ENCODE results near the gene SPG7.
A peak's percentile ranks its signal among the peaks of the same experiment; 100 is the strongest.

The SPG7 gene

GRCh38 chr16:89565256-89565505 is 57.0 kb downstream of the SPG7 start:
- H3K23ac ChIP-seq (ENCODE audit: low read length) = no peak overlapping the region
- no peak overlapping the region for H2AFZ ChIP-seq (ENCODE audit: insufficient read depth, low read length, poor library complexity)
- peak overlapping the region; percentile 25 for H3K4me2 ChIP-seq (ENCODE audit: low read length)
- no peak overlapping the region for H4K91ac ChIP-seq (ENCODE audit: low read depth, low read length)
- H3K4ac ChIP-seq (ENCODE audit: low read depth, low read length) = no peak overlapping the region
- DNase-seq = peak in 1 of 2 donors; percentile 11
- H2AK5ac ChIP-seq (ENCODE audit: low read length) = no peak overlapping the region
- H3K14ac ChIP-seq (ENCODE audit: low read length) = no peak overlapping the region
- no peak overlapping the region for H3K4me3 ChIP-seq (ENCODE audit: low read depth, low read length)
- peaks cover 10% of the 10 kb centered on the region for H3K79me1 ChIP-seq (ENCODE audit: low read length)
- no peak overlapping the region for H4K8ac ChIP-seq (ENCODE audit: low read depth, low read length)
- peaks cover 19 to 22% of the 10 kb centered on the region in 2 experiments for H3K4me1 ChIP-seq (ENCODE audit: control insufficient read depth in 1 of 2, insufficient read depth in 2 of 2, low read length in 2 of 2)
- WGBS (ENCODE audit: extremely low coverage, insufficient coverage, insufficient read length) = no CpG with 5 or more reads among the region's 3 CpGs
- H2BK5ac ChIP-seq (ENCODE audit: low read depth, low read length, poor library complexity) = no peak overlapping the region
- no peak overlapping the region for H4K12ac ChIP-seq (ENCODE audit: low read depth, low read length)
- H3K79me2 ChIP-seq (ENCODE audit: control insufficient read depth, insufficient read depth, low read length, poor library complexity) = peaks cover 15% of the 10 kb centered on the region
- H3K9ac ChIP-seq (ENCODE audit: low read length) = no peak overlapping the region
- H3K27ac ChIP-seq (ENCODE audit: low read depth, low read length) = no peak overlapping the region
- no peaks in the 10 kb centered on the region for H3K27me3 ChIP-seq (ENCODE audit: insufficient read depth, low read length)
- no peaks in the 10 kb centered on the region for H3K9me3 ChIP-seq (ENCODE audit: insufficient read depth, low read depth, low read length)
- H2BK120ac ChIP-seq (ENCODE audit: insufficient read depth, low read length, poor library complexity) = no peak overlapping the region
- H2BK12ac ChIP-seq (ENCODE audit: low read length) = no peak overlapping the region
- H3K18ac ChIP-seq (ENCODE audit: low read length) = no peak overlapping the region
- H3K36me3 ChIP-seq (ENCODE audit: control insufficient read depth in 1 of 2, insufficient read depth in 2 of 2, low read length in 2 of 2) = peaks cover 35 to 38% of the 10 kb centered on the region in 2 experiments

DNA sequence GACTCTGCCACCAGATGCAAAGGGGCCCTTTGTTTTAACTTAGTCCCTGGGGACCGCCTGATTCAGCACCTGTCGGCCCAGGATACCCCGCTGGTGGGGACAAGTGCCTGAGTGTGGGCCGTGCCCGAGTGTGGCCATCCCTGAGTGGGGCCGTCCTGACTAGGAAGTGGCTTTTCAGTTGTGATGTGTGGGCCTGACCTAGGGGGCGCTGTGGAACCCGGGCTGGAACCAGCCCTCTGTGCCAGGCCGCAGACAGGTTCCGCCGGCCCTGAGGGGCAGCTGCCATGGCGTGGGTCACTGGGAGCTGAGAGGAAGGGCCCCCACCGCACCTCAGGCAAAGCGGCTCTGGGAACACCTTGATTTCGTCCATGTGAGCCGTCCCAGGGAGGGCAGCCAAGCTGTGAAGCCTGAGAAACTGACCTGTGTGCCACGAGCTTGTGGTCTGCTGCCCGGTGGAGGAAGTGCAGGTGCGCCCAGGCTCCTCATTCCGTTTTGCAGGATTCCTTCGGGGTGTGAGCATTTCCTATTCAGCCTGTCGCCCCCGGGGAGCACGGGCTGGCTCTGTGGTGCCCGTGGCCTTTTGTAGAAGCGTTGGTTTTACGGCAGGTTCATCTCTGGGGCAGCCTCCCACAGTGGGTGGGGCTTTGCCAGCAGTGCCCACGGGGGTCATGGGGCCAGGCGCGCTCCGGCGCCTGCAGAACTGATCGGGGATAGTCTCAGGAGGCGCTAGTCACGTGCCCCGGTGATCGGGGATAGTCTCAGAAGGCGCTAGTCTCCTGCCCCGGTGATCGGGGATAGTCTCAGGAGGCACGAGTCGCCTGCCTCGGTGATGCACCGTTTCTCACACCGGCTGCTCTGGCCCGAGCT is 57.5 kb downstream of the SPG7 start:
- H3K4me1 ChIP-seq (ENCODE audit: control insufficient read depth in 1 of 2, insufficient read depth in 2 of 2, low read length in 2 of 2) = peaks cover 19 to 22% of the 10 kb centered on the region in 2 experiments
- H2BK5ac ChIP-seq (ENCODE audit: low read depth, low read length, poor library complexity) = no peak overlapping the region

DNA sequence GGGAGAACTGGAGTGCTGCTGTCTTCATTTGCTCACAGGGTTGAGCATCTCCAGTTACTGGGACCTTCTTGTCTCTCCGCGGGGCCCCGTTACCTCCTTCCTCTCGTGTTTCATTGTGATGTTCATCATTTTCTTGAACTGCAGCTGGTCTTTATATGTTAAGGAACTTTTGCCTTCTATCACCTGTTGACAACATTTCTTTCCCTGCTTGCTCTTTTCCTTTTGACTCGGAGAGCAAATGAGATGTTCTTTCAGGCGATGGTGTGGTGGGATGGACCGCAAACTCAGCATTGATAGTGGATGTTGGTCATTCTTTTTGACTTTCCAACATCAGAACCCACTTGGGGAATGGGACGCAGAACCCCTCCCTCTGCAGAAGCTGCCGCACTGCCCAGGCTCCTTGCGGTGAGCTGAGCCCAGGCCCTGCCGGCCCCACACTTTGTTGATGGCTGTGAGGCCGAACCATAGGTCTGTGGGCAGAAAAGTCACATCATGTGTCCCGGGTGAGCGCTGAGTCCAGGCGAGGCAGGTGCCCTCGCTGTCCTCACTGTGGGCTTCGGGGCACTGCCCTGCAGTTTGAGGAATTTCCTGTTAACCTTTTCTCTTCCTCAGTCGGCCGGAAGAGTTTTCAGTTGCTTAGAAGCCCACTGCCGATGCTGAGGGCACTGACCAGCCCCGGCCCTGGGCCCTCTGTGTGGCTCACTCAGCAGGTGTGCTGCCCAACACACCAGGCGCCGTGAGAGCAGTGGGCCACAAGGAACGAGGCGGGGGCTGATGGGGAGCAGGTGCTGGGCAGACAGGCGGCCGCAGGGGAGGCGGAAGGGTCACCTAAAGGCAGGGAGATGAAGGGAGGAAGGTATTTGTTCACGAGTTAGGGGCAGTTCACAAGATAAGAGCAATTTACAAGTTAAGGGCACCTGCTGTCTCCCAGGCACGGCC is 59.7 kb downstream of the SPG7 start:
- Histone ChIP-seq H2AK5ac (ENCODE audit: low read length) (no peak overlapping the region), H4K8ac (ENCODE audit: low read depth, low read length) (no peak overlapping the region), H4K91ac (ENCODE audit: low read depth, low read length) (no peak overlapping the region), H3K4me3 (ENCODE audit: low read depth, low read length) (no peak overlapping the region), H3K27ac (ENCODE audit: low read depth, low read length) (no peak overlapping the region), H3K23ac (ENCODE audit: low read length) (no peak overlapping the region), H2BK120ac (ENCODE audit: insufficient read depth, low read length, poor library complexity) (no peak overlapping the region), H3K79me2 (ENCODE audit: control insufficient read depth, insufficient read depth, low read length, poor library complexity) (no peaks in the 10 kb centered on the region), H2BK12ac (ENCODE audit: low read length) (no peak overlapping the region), H2BK5ac (ENCODE audit: low read depth, low read length, poor library complexity) (no peak overlapping the region), H3K4ac (ENCODE audit: low read depth, low read length) (no peak overlapping the region), H3K18ac (ENCODE audit: low read length) (no peak overlapping the region), H3K4me2 (ENCODE audit: low read length) (no peak overlapping the region), H2AFZ (ENCODE audit: insufficient read depth, low read length, poor library complexity) (no peak overlapping the region), H3K14ac (ENCODE audit: low read length) (no peak overlapping the region), H3K9ac (ENCODE audit: low read length) (no peak overlapping the region), H3K36me3 (ENCODE audit: control insufficient read depth in 1 of 2, insufficient read depth in 2 of 2, low read length in 2 of 2) (peaks cover 19 to 20% of the 10 kb centered on the region in 2 experiments), H3K9me3 (ENCODE audit: insufficient read depth, low read depth, low read length) (peaks cover 3% of the 10 kb centered on the region), H3K27me3 (ENCODE audit: insufficient read depth, low read length) (no peaks in the 10 kb centered on the region), H3K79me1 (ENCODE audit: low read length) (no peaks in the 10 kb centered on the region), H3K4me1 (ENCODE audit: control insufficient read depth in 1 of 2, insufficient read depth in 2 of 2, low read length in 2 of 2) (peaks cover 18 to 21% of the 10 kb centered on the region in 2 experiments), H4K12ac (ENCODE audit: low read depth, low read length) (no peak overlapping the region)
- no peak for DNase-seq
- WGBS (ENCODE audit: extremely low coverage, insufficient coverage, insufficient read length) = no CpG with 5 or more reads among the region's 30 CpGs

More for the DNA sequence above, 57.5 kb downstream of the SPG7 start:
- Histone ChIP-seq H3K14ac (ENCODE audit: low read length) (no peak overlapping the region), H3K4me3 (ENCODE audit: low read depth, low read length) (no peak overlapping the region), H2AK5ac (ENCODE audit: low read length) (no peak overlapping the region), H4K91ac (ENCODE audit: low read depth, low read length) (no peak overlapping the region), H3K27me3 (ENCODE audit: insufficient read depth, low read length) (no peaks in the 10 kb centered on the region), H2AFZ (ENCODE audit: insufficient read depth, low read length, poor library complexity) (no peak overlapping the region), H3K27ac (ENCODE audit: low read depth, low read length) (no peak overlapping the region), H2BK12ac (ENCODE audit: low read length) (no peak overlapping the region), H3K79me2 (ENCODE audit: control insufficient read depth, insufficient read depth, low read length, poor library complexity) (peaks cover 12% of the 10 kb centered on the region), H3K9me3 (ENCODE audit: insufficient read depth, low read depth, low read length) (no peaks in the 10 kb centered on the region), H3K4ac (ENCODE audit: low read depth, low read length) (no peak overlapping the region), H3K36me3 (ENCODE audit: control insufficient read depth in 1 of 2, insufficient read depth in 2 of 2, low read length in 2 of 2) (peaks cover 35 to 38% of the 10 kb centered on the region in 2 experiments), H3K79me1 (ENCODE audit: low read length) (peaks cover 6% of the 10 kb centered on the region), H4K12ac (ENCODE audit: low read depth, low read length) (no peak overlapping the region), H3K9ac (ENCODE audit: low read length) (no peak overlapping the region), H4K8ac (ENCODE audit: low read depth, low read length) (no peak overlapping the region), H2BK120ac (ENCODE audit: insufficient read depth, low read length, poor library complexity) (no peak overlapping the region), H3K23ac (ENCODE audit: low read length) (no peak overlapping the region), H3K4me2 (ENCODE audit: low read length) (peak overlapping the region; percentile 25), H3K18ac (ENCODE audit: low read length) (no peak overlapping the region)
- peak in 1 of 2 donors; percentile 48 for DNase-seq
- no CpG with 5 or more reads among the region's 46 CpGs for WGBS (ENCODE audit: extremely low coverage, insufficient coverage, insufficient read length)

GRCh38 chr16:89569506-89570341 is 61.5 kb downstream of the SPG7 start:
- no peak overlapping the region for H3K4ac ChIP-seq (ENCODE audit: low read depth, low read length)
- H3K14ac ChIP-seq (ENCODE audit: low read length) = no peak overlapping the region
- peaks cover under 1 to 2% of the 10 kb centered on the region in 2 experiments for H3K36me3 ChIP-seq (ENCODE audit: control insufficient read depth in 1 of 2, insufficient read depth in 2 of 2, low read length in 2 of 2)
- H3K79me2 ChIP-seq (ENCODE audit: control insufficient read depth, insufficient read depth, low read length, poor library complexity) = no peaks in the 10 kb centered on the region
- H4K12ac ChIP-seq (ENCODE audit: low read depth, low read length) = no peak overlapping the region
- H3K23ac ChIP-seq (ENCODE audit: low read length) = no peak overlapping the region
- no peak for DNase-seq
- H3K27me3 ChIP-seq (ENCODE audit: insufficient read depth, low read length) = peaks cover 1% of the 10 kb centered on the region
- H3K4me2 ChIP-seq (ENCODE audit: low read length) = no peak overlapping the region
- H3K27ac ChIP-seq (ENCODE audit: low read depth, low read length) = no peak overlapping the region
- H2AK5ac ChIP-seq (ENCODE audit: low read length) = no peak overlapping the region
- peaks cover 3% of the 10 kb centered on the region for H3K9me3 ChIP-seq (ENCODE audit: insufficient read depth, low read depth, low read length)
- no peak overlapping the region for H2BK120ac ChIP-seq (ENCODE audit: insufficient read depth, low read length, poor library complexity)
- no peak overlapping the region for H4K8ac ChIP-seq (ENCODE audit: low read depth, low read length)
- H3K9ac ChIP-seq (ENCODE audit: low read length) = peak overlapping the region; percentile 9
- H3K4me3 ChIP-seq (ENCODE audit: low read depth, low read length) = no peak overlapping the region
- H4K91ac ChIP-seq (ENCODE audit: low read depth, low read length) = no peak overlapping the region
- no peak overlapping the region for H2BK5ac ChIP-seq (ENCODE audit: low read depth, low read length, poor library complexity)
- H3K18ac ChIP-seq (ENCODE audit: low read length) = no peak overlapping the region
- peaks cover 23 to 25% of the 10 kb centered on the region in 2 experiments for H3K4me1 ChIP-seq (ENCODE audit: control insufficient read depth in 1 of 2, insufficient read depth in 2 of 2, low read length in 2 of 2)
- WGBS (ENCODE audit: extremely low coverage, insufficient coverage, insufficient read length) = no CpG with 5 or more reads among the region's 23 CpGs
- no peaks in the 10 kb centered on the region for H3K79me1 ChIP-seq (ENCODE audit: low read length)
- no peak overlapping the region for H2BK12ac ChIP-seq (ENCODE audit: low read length)
- H2AFZ ChIP-seq (ENCODE audit: insufficient read depth, low read length, poor library complexity) = no peak overlapping the region

Data from trophoblast cell (in vitro differentiated cells and primary cell).